ENCODE measurements around the gene HEMK1. TPM values are rescaled to one million over a fixed set of nuclear protein-coding genes. Genes with fewer than 3 reads are reported as not detected.

HEMK1 gene
- total and polyA plus RNA-seq, 2 of the 4 experiments (the other 2 are of a cell fraction): 17.2 to 20.8 TPM

DNA sequence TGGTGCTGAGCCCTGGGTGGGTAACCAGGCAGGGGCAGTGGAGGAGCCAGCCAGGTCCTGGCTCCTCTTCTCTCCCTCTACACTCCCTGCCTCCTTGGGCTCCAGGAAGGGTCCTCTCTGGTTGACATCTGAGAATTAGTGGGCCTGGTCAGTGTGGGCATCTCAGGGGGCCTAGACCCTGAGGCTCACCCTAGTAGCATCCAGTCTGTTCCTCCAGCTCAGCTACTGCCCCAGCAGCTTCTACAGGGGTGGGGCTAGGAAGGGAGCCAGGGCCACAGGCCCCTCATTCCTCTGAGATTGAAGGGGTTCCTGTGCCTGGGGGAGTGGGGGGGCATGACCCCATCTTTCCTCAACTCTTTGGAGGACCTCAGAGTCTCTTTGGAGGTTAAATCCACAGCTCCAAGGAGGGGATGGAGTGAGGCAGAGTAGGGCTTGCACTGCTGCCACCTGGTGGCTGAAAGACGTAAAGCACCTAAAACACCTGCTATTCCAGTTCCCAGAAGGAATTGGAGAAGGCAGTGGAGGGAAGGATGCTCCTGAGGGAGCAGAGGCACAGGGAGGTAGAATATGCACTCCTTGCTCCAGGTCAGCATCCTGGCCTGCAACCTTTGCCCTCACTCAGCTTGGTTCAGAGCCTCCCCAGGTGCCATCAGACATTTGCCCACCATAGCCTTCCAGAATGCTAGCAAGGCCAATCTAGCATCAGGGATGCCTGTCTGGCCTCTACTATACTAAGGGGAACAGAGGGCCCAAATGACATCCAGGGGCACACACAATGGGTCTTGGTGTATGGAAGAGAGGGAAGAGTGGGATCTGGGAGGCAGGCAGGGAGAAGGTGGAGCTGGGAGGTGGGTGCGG, 26.9 kb upstream of the HEMK1 start:
- Histone ChIP-seq H2AK9ac (replicated peaks; ENCODE audit: low read depth, low read length, poor library complexity) (no peak overlapping the region), H2BK15ac (ENCODE audit: low read depth, low read length) (no peak overlapping the region), H3K4me3 (ENCODE audit: insufficient read depth, low read depth, low read length) (no peak overlapping the region), H4K91ac (ENCODE audit: insufficient read depth, low read depth, low read length) (no peak overlapping the region), H2BK120ac (ENCODE audit: low read depth, low read length) (no peak overlapping the region), H3K4me1 (ENCODE audit: control insufficient read depth, insufficient read depth, low read length) (no peaks in the 10 kb centered on the region), H3K14ac (replicated peaks; ENCODE audit: low read depth, low read length) (no peak overlapping the region), H2BK20ac (ENCODE audit: low read depth, low read length) (no peak overlapping the region), H3K23ac (ENCODE audit: low read depth, low read length) (no peak overlapping the region), H3K9me3 (ENCODE audit: control insufficient read depth, insufficient read depth, low read length) (no peaks in the 10 kb centered on the region), H3K79me1 (ENCODE audit: low read depth in 1 of 2, low read length in 2 of 2) (no peaks in the 10 kb centered on the region), H3K18ac (ENCODE audit: low read depth, low read length) (no peak overlapping the region), H4K8ac (ENCODE audit: low read depth in 2 of 2, low read length in 2 of 2) (no peak overlapping the region), H3K27ac (ENCODE audit: insufficient read depth, low read length) (no peak overlapping the region), H3K9ac (ENCODE audit: low read depth, low read length) (no peak overlapping the region), H3K36me3 (ENCODE audit: control insufficient read depth, insufficient read depth, low read length) (no peaks in the 10 kb centered on the region), H4K5ac (ENCODE audit: low read depth, low read length) (no peak overlapping the region), H3K9me1 (ENCODE audit: insufficient read depth, low read length) (no peaks in the 10 kb centered on the region), H3K27me3 (ENCODE audit: control insufficient read depth, insufficient read depth, low read length) (peaks cover 40% of the 10 kb centered on the region), H2BK5ac (ENCODE audit: low read depth, low read length, poor library complexity, severe bottlenecking) (no peak overlapping the region), H2AFZ (replicated peaks; ENCODE audit: low read length, poor library complexity) (no peak overlapping the region), H2AK5ac (ENCODE audit: low read depth, low read length) (no peak overlapping the region), H3K4me2 (ENCODE audit: low read depth, low read length) (no peak overlapping the region), H3K4ac (ENCODE audit: low read depth, low read length) (no peak overlapping the region), H4K20me1 (ENCODE audit: insufficient read depth, low read length) (no peaks in the 10 kb centered on the region), H3K56ac (ENCODE audit: extremely low read depth, insufficient read depth, low read length) (no peak overlapping the region)
- ATAC-seq (ENCODE audit: low read depth): peak; percentile 91
- ChIA-PET POLR2A (ENCODE audit: unreplicated experiment) (no interaction called here), CTCF (interaction anchor here (0.6 to 1.3 kb wide), 9 partner anchors 45 to 546 kb away, joined by 3 to 7 read pairs (median 3); partner anchors contain the start of genes CYB561D2 and NPRL2)
- intact Hi-C loops (cut with micrococcal nuclease): loop anchor here (1.0 to 5.0 kb wide), 3 partner anchors 106 to 315 kb away; no protein-coding TSS in a partner anchor
- TF ChIP-seq NFE2L2 (IDR thresholded peaks at IDR 0.05; ENCODE audit: low read depth, low read length) (no peak), SMC3 (IDR thresholded peaks at IDR 0.05; ENCODE audit: low read depth, low read length) (peak; percentile 83), FOS (IDR thresholded peaks at IDR 0.05; ENCODE audit: low read depth, low read length) (no peak), MAZ (IDR thresholded peaks at IDR 0.05; ENCODE audit: borderline replicate concordance, low read depth, low read length) (no peak), RFX5 (IDR thresholded peaks at IDR 0.05; ENCODE audit: low read depth, low read length) (no peak), RAD21 (IDR thresholded peaks at IDR 0.05; ENCODE audit: low read length) (peak; percentile 80), POLR2A (IDR thresholded peaks at IDR 0.05; ENCODE audit: low read depth, low read length) (no peak), CEBPB (IDR thresholded peaks at IDR 0.05; ENCODE audit: low read depth, low read length) (no peak), MAFK (IDR thresholded peaks at IDR 0.05; ENCODE audit: low read depth, low read length) (no peak), USF2 (IDR thresholded peaks at IDR 0.05; ENCODE audit: low read depth, low read length) (no peak), CHD1 (IDR thresholded peaks at IDR 0.05; ENCODE audit: low read depth, low read length) (no peak)
- TF ChIP-seq, protein P1, sequence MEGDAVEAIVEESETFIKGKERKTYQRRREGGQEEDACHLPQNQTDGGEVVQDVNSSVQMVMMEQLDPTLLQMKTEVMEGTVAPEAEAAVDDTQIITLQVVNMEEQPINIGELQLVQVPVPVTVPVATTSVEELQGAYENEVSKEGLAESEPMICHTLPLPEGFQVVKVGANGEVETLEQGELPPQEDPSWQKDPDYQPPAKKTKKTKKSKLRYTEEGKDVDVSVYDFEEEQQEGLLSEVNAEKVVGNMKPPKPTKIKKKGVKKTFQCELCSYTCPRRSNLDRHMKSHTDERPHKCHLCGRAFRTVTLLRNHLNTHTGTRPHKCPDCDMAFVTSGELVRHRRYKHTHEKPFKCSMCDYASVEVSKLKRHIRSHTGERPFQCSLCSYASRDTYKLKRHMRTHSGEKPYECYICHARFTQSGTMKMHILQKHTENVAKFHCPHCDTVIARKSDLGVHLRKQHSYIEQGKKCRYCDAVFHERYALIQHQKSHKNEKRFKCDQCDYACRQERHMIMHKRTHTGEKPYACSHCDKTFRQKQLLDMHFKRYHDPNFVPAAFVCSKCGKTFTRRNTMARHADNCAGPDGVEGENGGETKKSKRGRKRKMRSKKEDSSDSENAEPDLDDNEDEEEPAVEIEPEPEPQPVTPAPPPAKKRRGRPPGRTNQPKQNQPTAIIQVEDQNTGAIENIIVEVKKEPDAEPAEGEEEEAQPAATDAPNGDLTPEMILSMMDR (conservative IDR thresholded peaks at IDR 0.05; ENCODE audit: low read depth, low read length): peak; percentile 81
- TF ChIP-seq, protein P2, sequence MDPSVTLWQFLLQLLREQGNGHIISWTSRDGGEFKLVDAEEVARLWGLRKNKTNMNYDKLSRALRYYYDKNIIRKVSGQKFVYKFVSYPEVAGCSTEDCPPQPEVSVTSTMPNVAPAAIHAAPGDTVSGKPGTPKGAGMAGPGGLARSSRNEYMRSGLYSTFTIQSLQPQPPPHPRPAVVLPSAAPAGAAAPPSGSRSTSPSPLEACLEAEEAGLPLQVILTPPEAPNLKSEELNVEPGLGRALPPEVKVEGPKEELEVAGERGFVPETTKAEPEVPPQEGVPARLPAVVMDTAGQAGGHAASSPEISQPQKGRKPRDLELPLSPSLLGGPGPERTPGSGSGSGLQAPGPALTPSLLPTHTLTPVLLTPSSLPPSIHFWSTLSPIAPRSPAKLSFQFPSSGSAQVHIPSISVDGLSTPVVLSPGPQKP (IDR thresholded peaks at IDR 0.05; ENCODE audit: borderline replicate concordance, low read depth, low read length): no peak
- whole genome bisulfite sequencing, 2 experiments (ENCODE audit: extremely low coverage in 2 of 2, insufficient read length in 1 of 2): no CpG with 5 or more reads among the region's 2 CpGs
- in situ Hi-C loops (cut with MboI; ENCODE audit: low sequenced_read_pairs): loop anchor here (10.0 kb wide), 1 partner anchor 108 kb away; no protein-coding TSS in a partner anchor
- BruUV-seq (replicated peaks): no TSS peak
- DNase-seq: peak; percentile 52
- dilution Hi-C loops (cut with HindIII; ENCODE audit: low sequenced_read_pairs, unreplicated experiment): no loop called here
